Liver (tissue), 9 donors: ENCODE data around the gene FHOD1. TPM values are rescaled to one million over a fixed set of nuclear protein-coding genes. Genes with fewer than 3 reads are reported as not detected.

Source experiments
- DNase-seq: peaks from one replicate; pipeline ENCODE4 v3.0.0-alpha.2; 2017; ENCODE audit warnings: low spot score
- H3K27ac ChIP-seq, 2 donors: one replicate each; pipeline ENCODE4 v1.7.0; 2013; ENCODE audit warnings: inconsistent platforms in 2 of 2, low read length in 2 of 2, control low read depth in 1 of 2, low read depth in 1 of 2, mild to moderate bottlenecking in 1 of 2
- H3K27me3 ChIP-seq, 4 donors: one replicate each; pipeline versions ENCODE4 v1.6.1 to v1.7.0; 2013; ENCODE audit warnings: low read length in 3 of 4, inconsistent platforms in 1 of 4, mild to moderate bottlenecking in 1 of 4, moderate library complexity in 1 of 4; ENCODE audit not compliant: control insufficient read depth in 4 of 4, insufficient read depth in 4 of 4
- H3K36me3 ChIP-seq, 4 donors: one replicate each; pipeline versions ENCODE4 v1.6.1 to v1.7.0; 2013; ENCODE audit warnings: low read length in 3 of 4, mild to moderate bottlenecking in 3 of 4, low read depth in 1 of 4, moderate library complexity in 1 of 4; ENCODE audit not compliant: control insufficient read depth in 4 of 4, insufficient read depth in 3 of 4
- H3K4me1 ChIP-seq, 4 donors: one replicate each; pipeline versions ENCODE4 v1.6.1 to v1.7.0; 2013; ENCODE audit warnings: low read length in 3 of 4, mild to moderate bottlenecking in 3 of 4, moderate library complexity in 1 of 4; ENCODE audit not compliant: control insufficient read depth in 4 of 4, insufficient read depth in 4 of 4
- H3K4me3 ChIP-seq, 3 donors: one replicate each; pipeline versions ENCODE4 v1.6.1 to v1.7.0; 2013; ENCODE audit warnings: low read length in 3 of 3, control low read depth in 1 of 3, low read depth in 1 of 3, mild to moderate bottlenecking in 1 of 3
- H3K9ac ChIP-seq, 2 donors: one replicate each; pipeline ENCODE4 v1.7.0; 2013; ENCODE audit warnings: low read length in 2 of 2, mild to moderate bottlenecking in 2 of 2, moderate library complexity in 2 of 2, control low read depth in 1 of 2, low read depth in 1 of 2
- H3K9me3 ChIP-seq, 4 donors: one replicate each; pipeline versions ENCODE4 v1.6.1 to v1.7.0; 2013; ENCODE audit warnings: low read length in 3 of 4; ENCODE audit not compliant: control insufficient read depth in 4 of 4
- CTCF ChIP-seq: fragments of 150-350 bp; IDR thresholded peaks from 2 replicates; pipeline ENCODE4 v1.5.1; 2017; ENCODE audit warnings: improper control_type of control experiment, low read depth, low read length; ENCODE audit not compliant: missing input control
- EGR1 ChIP-seq, 2 donors: IDR thresholded peaks; 2 replicates each; pipeline ENCODE4 v1.6.1; 2016 to 2018; ENCODE audit warnings: antibody characterized with exemption in 2 of 2, low read depth in 2 of 2
- FOXA1 ChIP-seq: IDR thresholded peaks from 2 replicates; pipeline ENCODE4 v1.6.1; 2016; ENCODE audit warnings: antibody characterized with exemption
- FOXA2 ChIP-seq: IDR thresholded peaks from 2 replicates; pipeline ENCODE4 v1.6.1; 2016; ENCODE audit warnings: antibody characterized with exemption
- GABPA ChIP-seq, 2 donors: IDR thresholded peaks in 1 of 2; conservative IDR thresholded peaks in 1 of 2; 2 replicates each; pipeline ENCODE4 v1.6.1; 2016; ENCODE audit warnings: antibody characterized with exemption in 2 of 2, mild to moderate bottlenecking in 1 of 2, moderate library complexity in 1 of 2
- HNF4A ChIP-seq, 2 donors: conservative IDR thresholded peaks; 2 replicates each; pipeline ENCODE4 v1.6.1; 2016; ENCODE audit warnings: antibody characterized with exemption in 2 of 2, mild to moderate bottlenecking in 2 of 2
- HNF4G ChIP-seq: IDR thresholded peaks from 2 replicates; pipeline ENCODE4 v1.6.1; 2016; ENCODE audit warnings: antibody characterized with exemption
- JUND ChIP-seq, 2 donors: IDR thresholded peaks; 2 replicates each; pipeline ENCODE4 v1.6.1; 2016; ENCODE audit warnings: antibody characterized with exemption in 2 of 2
- MAX ChIP-seq: IDR thresholded peaks from 2 replicates; pipeline ENCODE4 v1.6.1; 2016; ENCODE audit warnings: antibody characterized with exemption
- RAD21 ChIP-seq, 2 donors: IDR thresholded peaks; 2 replicates each; pipeline ENCODE4 v1.6.1; 2016; ENCODE audit warnings: antibody characterized with exemption in 2 of 2, mild to moderate bottlenecking in 2 of 2
- RXRA ChIP-seq, 2 donors: IDR thresholded peaks; 2 replicates each; pipeline ENCODE4 v1.6.1; 2017 to 2018; ENCODE audit warnings: antibody characterized with exemption in 2 of 2, mild to moderate bottlenecking in 1 of 2
- SP1 ChIP-seq: IDR thresholded peaks from 2 replicates; pipeline ENCODE4 v1.6.1; 2018; ENCODE audit warnings: antibody characterized with exemption, mild to moderate bottlenecking
- TAF1 ChIP-seq: conservative IDR thresholded peaks from 2 replicates; pipeline ENCODE4 v1.6.1; 2016; ENCODE audit warnings: antibody characterized with exemption, mild to moderate bottlenecking
- YY1 ChIP-seq: IDR thresholded peaks from 2 replicates; pipeline ENCODE4 v1.6.1; 2016; ENCODE audit warnings: antibody characterized with exemption, mild to moderate bottlenecking
- ZBTB33 ChIP-seq: IDR thresholded peaks from 2 replicates; pipeline ENCODE4 v1.6.1; 2016; ENCODE audit warnings: antibody characterized with exemption
- WGBS: extraction: QIAGEN DNeasy Blood & Tissue Kit; methylation state at CpG from one replicate; pipeline ENCODE4 v1.1.7; 2013; 5-methylcytosine and 5-hydroxymethylcytosine counted together
- polyA plus RNA-seq, 2 donors: library from polyadenylated mRNA; stranded (reverse) in 1 of 2; unstranded in 1 of 2; fragments of 200-250 nt in 1 of 2; fragments of >200 nt in 1 of 2; fragmentation: Nextera tagmentation in 1 of 2; extraction: Ambion mirVana in 1 of 2; gene quantifications; one replicate each; pipeline versions ENCODE4 v1.2.1 to v1.2.3, GENCODE V29; 2013 to 2015
- total RNA-seq, 2 donors: library from RNA; depleted of rRNA; stranded (reverse); fragments of >200 nt; gene quantifications; one replicate each; pipeline ENCODE4 v1.2.3, GENCODE V29; 2014
- TF ChIP-seq, protein P1 (sequence below): IDR thresholded peaks from 2 replicates; pipeline ENCODE4 v1.6.1; 2016; ENCODE audit warnings: antibody characterized with exemption, mild to moderate bottlenecking
- TF ChIP-seq, protein P2 (sequence below): IDR thresholded peaks from 2 replicates; pipeline ENCODE4 v1.6.1; 2016; ENCODE audit warnings: antibody characterized with exemption
- donor health status: healthy.
- donor health status: healthy.
- donor health status: healthy.
- donor health status: healthy.
- donor health status: healthy.

FHOD1 gene
- total and polyA plus RNA-seq, 4 donors, result 2.2 to 6.4 (median 4.1) TPM

- Histone ChIP-seq H3K4me3 (no peak overlapping the region), H3K9me3 (no peaks in the 10 kb centered on the region), H3K27ac (peak overlapping the region in 1 of 2 donors; percentile 8), H3K4me1 (peaks cover 9 to 35% (median 23%) of the 10 kb centered on the region in 4 donors), H3K9ac (peak overlapping the region in 1 of 2 donors; percentile 17), H3K27me3 (no peaks in the 10 kb centered on the region), H3K36me3 (peaks cover 0 to 11% (median 0%) of the 10 kb centered on the region in 4 donors)
- DNase-seq, result no peak
- TF ChIP-seq, protein P1, sequence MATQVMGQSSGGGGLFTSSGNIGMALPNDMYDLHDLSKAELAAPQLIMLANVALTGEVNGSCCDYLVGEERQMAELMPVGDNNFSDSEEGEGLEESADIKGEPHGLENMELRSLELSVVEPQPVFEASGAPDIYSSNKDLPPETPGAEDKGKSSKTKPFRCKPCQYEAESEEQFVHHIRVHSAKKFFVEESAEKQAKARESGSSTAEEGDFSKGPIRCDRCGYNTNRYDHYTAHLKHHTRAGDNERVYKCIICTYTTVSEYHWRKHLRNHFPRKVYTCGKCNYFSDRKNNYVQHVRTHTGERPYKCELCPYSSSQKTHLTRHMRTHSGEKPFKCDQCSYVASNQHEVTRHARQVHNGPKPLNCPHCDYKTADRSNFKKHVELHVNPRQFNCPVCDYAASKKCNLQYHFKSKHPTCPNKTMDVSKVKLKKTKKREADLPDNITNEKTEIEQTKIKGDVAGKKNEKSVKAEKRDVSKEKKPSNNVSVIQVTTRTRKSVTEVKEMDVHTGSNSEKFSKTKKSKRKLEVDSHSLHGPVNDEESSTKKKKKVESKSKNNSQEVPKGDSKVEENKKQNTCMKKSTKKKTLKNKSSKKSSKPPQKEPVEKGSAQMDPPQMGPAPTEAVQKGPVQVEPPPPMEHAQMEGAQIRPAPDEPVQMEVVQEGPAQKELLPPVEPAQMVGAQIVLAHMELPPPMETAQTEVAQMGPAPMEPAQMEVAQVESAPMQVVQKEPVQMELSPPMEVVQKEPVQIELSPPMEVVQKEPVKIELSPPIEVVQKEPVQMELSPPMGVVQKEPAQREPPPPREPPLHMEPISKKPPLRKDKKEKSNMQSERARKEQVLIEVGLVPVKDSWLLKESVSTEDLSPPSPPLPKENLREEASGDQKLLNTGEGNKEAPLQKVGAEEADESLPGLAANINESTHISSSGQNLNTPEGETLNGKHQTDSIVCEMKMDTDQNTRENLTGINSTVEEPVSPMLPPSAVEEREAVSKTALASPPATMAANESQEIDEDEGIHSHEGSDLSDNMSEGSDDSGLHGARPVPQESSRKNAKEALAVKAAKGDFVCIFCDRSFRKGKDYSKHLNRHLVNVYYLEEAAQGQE, result no peak
- no peak for TF ChIP-seq MAX
- no peak for TF ChIP-seq HNF4G
- no peak for TF ChIP-seq GABPA (IDR thresholded peaks at IDR 0.05 in 1 of 2, conservative IDR thresholded peaks at IDR 0.05 in 1 of 2)
- TF ChIP-seq HNF4A (conservative IDR thresholded peaks at IDR 0.05), result no peak
- no peak for TF ChIP-seq JUND (IDR thresholded peaks at IDR 0.05)
- no peak for TF ChIP-seq TAF1
- no peak for TF ChIP-seq EGR1 (IDR thresholded peaks at IDR 0.05; ENCODE audit: low read depth in 2 of 2)
- no peak for TF ChIP-seq ZBTB33
- TF ChIP-seq RAD21 (IDR thresholded peaks at IDR 0.05), result no peak
- no peak for TF ChIP-seq CTCF
- no peak for TF ChIP-seq FOXA2
- TF ChIP-seq, protein P2, sequence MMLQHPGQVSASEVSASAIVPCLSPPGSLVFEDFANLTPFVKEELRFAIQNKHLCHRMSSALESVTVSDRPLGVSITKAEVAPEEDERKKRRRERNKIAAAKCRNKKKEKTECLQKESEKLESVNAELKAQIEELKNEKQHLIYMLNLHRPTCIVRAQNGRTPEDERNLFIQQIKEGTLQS, result no peak
- TF ChIP-seq SP1, result no peak
- no peak for TF ChIP-seq RXRA (IDR thresholded peaks at IDR 0.05)
- TF ChIP-seq FOXA1, result no peak
- TF ChIP-seq YY1, result no peak
- 81% methylated on average over 4 of the region's 4 CpGs for WGBS
Observed at GRCh38 chr16:67242138-67242730, 5.0 kb downstream of the FHOD1 start.
